Aorta (tissue), 5 donors: ENCODE data around the gene KDM5A. TPM values are rescaled to one million over a fixed set of nuclear protein-coding genes. Genes with fewer than 3 reads are reported as not detected.

Source experiments
- ATAC-seq: fragments of 200-7000 bp; cut with Tn5 transposase; one replicate; pipeline ENCODE4 v1.9.1; 2022; ENCODE audit warnings: moderate library complexity; ENCODE audit not compliant: low FRiP score
- DNase-seq, 2 donors: peaks; one replicate each; pipeline ENCODE4 v3.0.0-alpha.2; 2020
- H3K27ac ChIP-seq, 2 donors: one replicate each; pipeline ENCODE4 v1.5.1; 2013; ENCODE audit warnings: low read length in 2 of 2, mild to moderate bottlenecking in 2 of 2, moderate library complexity in 2 of 2, control low read depth in 1 of 2, inconsistent platforms in 1 of 2, low read depth in 1 of 2
- H3K27me3 ChIP-seq, 2 donors: one replicate each; pipeline ENCODE4 v1.6.1; 2013; ENCODE audit warnings: control low read depth in 1 of 2, low read length in 1 of 2, mild to moderate bottlenecking in 1 of 2, moderate library complexity in 1 of 2; ENCODE audit not compliant: insufficient read depth in 2 of 2, control insufficient read depth in 1 of 2
- H3K36me3 ChIP-seq, 2 donors: one replicate each; pipeline ENCODE4 v1.6.1; 2013; ENCODE audit warnings: control low read depth in 1 of 2, low read length in 1 of 2, mild to moderate bottlenecking in 1 of 2; ENCODE audit not compliant: insufficient read depth in 2 of 2, control insufficient read depth in 1 of 2
- H3K4me1 ChIP-seq, 2 donors: one replicate each; pipeline ENCODE4 v1.6.1; 2013; ENCODE audit warnings: low read length in 2 of 2, control low read depth in 1 of 2, mild to moderate bottlenecking in 1 of 2, moderate library complexity in 1 of 2; ENCODE audit not compliant: insufficient read depth in 2 of 2, control insufficient read depth in 1 of 2
- H3K4me3 ChIP-seq, 2 donors: one replicate each; pipeline ENCODE4 v1.5.1; 2013; ENCODE audit warnings: low read length in 2 of 2, control low read depth in 1 of 2, mild to moderate bottlenecking in 1 of 2
- H3K9me3 ChIP-seq: one replicate; pipeline ENCODE4 v1.6.1; 2013; ENCODE audit warnings: mild to moderate bottlenecking, low read length; ENCODE audit not compliant: control insufficient read depth
- WGBS, 2 donors: extraction: QIAGEN DNeasy Blood & Tissue Kit; methylation state at CpG; one replicate each; pipeline ENCODE4 v1.1.7; 2013; 5-methylcytosine and 5-hydroxymethylcytosine counted together
- intact Hi-C, 2 donors: fragments of 100-400 bp; cut with DNase I; formaldehyde crosslinking; loops; one replicate each; pipeline versions ENCODE4 v1.14.2 to v1.15.0; 2022
- polyA plus RNA-seq, 2 donors: library from polyadenylated mRNA; stranded (reverse); fragments of 200-250 nt; gene quantifications; one replicate each; pipeline ENCODE4 v1.2.3, GENCODE V29; 2013
- total RNA-seq, 2 donors: library from RNA; stranded (reverse); fragmentation: NEBNext Ultra II Directional; extraction: Animal tissue kit (Norgen Biotek cat#: 25700); gene quantifications; one replicate each; pipeline ENCODE4 v1.2.1, GENCODE V29; 2021
- donor health status: healthy with polysubstance abuse.
- donor health status: Bipolar disorder and iron deficiency.
- donor health status: DM: no; HTN: no; CAD: no.
- donor health status: DM: no; HTN: no; CAD: no.
- donor health status: DM: yes; HTN: yes; CAD: no.

Gene KDM5A
- total and polyA plus RNA-seq, 4 donors: 6.6 to 90.5 (median 36.9) TPM

DNA sequence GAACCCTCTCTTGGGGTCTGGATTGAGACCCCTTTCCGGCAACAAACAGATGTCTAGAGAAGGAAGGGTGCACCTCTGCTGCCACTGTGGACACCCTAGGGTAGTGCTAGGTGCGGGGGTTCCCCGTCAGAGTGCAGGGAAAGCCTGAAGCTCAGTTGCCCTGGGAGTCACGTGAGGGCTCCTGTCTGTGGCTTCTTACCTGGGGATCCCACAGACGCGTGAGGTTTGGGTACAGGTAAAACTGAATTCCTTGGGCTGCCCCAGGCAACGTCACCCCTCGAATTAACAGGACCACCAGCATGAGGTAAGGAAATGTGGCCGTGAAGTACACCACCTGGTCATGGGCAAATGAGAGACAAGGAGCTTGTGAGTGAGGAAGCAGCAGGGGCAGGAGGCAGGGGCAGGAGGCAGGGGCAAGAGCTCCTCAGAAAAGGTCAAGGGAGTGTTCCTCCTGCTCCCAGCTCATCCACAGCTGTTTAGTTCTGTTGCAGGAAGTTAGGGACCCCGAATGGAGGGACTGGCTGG, 154.2 kb downstream of the KDM5A start:
- Histone ChIP-seq H3K27me3 (no peaks in the 10 kb centered on the region), H3K9me3 (peaks cover 2% of the 10 kb centered on the region), H3K27ac (no peak overlapping the region), H3K4me1 (no peaks in the 10 kb centered on the region), H3K4me3 (no peak overlapping the region), H3K36me3 (no peaks in the 10 kb centered on the region)
- DNase-seq (no peak), ATAC-seq (no peak)
- intact Hi-C loops: no loop called here
- 95% methylated on average over 10 of the region's 10 CpGs for WGBS, 2 donors

DNA sequence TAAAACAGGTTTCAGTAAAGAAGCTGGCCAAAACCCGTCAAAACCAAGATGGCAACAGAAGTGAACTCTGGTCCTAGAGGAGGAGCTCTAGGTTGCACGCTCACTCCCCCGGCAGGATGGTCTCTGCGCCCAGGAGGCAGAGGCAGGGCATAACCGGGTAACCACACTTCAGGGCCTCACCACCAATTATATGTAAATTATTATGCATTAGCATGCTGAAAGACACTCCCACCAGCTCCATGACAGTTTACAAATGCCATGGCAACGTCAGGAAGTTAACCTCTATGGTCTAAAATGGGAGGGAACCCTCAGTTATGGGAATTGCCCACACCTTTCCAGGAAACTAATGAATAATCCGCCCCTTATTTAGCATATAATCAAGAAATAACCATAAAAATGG, 155.1 kb downstream of the KDM5A start:
- peaks cover 2% of the 10 kb centered on the region for H3K9me3 ChIP-seq
- intact Hi-C loops: no loop called here
- H3K27me3 ChIP-seq: no peaks in the 10 kb centered on the region
- no peak overlapping the region for H3K27ac ChIP-seq
- H3K4me3 ChIP-seq: no peak overlapping the region
- no peak for ATAC-seq
- no peak for DNase-seq
- 77 to 83% methylated on average over 7 of the region's 7 CpGs for WGBS, 2 donors
- no peaks in the 10 kb centered on the region for H3K4me1 ChIP-seq
- no peaks in the 10 kb centered on the region for H3K36me3 ChIP-seq

DNA sequence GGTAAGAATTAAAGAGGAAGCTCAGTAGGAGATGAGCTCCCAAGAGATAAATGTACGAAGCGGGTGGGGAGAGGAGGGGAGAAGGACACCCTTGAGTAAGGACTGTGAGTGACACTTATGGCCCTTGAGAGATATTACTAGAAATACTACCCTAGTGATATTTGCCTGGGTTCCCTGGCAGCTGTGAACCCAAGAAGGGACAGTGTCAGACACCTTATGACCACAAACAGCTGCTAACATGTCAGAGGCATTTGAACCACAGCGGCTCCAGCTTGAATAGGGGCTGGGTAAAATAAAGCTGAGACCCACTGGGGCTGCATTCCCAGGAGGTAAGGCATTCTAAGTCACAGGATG, 155.5 kb downstream of the KDM5A start:
- DNase-seq (no peak), ATAC-seq (no peak)
- H3K27me3 ChIP-seq: no peaks in the 10 kb centered on the region
- intact Hi-C loops: no loop called here
- H3K4me1 ChIP-seq: no peaks in the 10 kb centered on the region
- H3K9me3 ChIP-seq: peaks cover 2% of the 10 kb centered on the region
- H3K36me3 ChIP-seq: no peaks in the 10 kb centered on the region
- 83 to 85% methylated on average over 3 of the region's 3 CpGs for WGBS, 2 donors
- H3K4me3 ChIP-seq: no peak overlapping the region
- no peak overlapping the region for H3K27ac ChIP-seq

DNA sequence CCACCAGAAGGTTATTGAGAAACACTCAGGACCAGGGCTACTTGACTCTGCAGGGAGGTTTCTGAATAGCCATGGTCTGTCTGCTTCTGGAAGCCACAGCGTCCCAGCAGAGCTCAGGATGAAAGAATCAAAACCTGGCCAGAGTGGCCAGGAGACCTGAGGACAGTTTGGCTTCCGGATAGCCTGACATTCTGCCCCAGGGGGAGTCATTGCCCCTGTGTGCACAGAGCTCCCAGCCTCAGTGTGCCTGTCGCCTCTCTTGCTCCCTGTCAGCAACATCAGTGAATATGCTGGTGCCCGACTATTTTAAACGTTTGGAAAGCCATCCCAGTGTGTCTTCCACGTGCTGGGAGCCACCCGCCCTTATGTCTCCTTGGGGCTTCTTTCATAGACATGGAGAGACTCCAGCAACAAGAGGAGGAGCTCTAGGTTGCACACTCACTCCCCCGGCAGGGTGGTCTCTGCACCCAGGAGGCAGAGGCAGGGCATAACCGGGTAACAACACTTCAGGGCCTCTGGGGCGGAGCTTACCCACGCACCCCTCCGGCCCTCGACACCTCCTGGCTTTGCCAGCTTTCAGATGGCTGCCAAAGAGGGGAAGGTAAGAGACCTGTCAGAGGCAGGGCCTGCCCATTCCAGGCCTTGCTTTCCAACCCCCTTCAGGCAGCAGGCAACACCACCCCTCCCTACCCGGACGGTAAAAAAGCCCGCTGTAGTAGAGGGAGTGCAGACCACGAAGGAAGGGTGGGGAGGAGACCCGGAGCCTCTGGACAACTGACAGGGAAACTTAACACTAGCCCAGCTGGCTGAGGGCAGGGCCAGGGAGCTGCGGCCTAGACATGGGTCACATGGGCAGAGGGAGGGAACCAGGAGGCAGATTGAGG, 156.1 kb downstream of the KDM5A start:
- no peak for ATAC-seq
- Histone ChIP-seq H3K4me1 (no peaks in the 10 kb centered on the region), H3K27me3 (no peaks in the 10 kb centered on the region), H3K27ac (no peak overlapping the region), H3K9me3 (peaks cover 2% of the 10 kb centered on the region), H3K36me3 (no peaks in the 10 kb centered on the region), H3K4me3 (no peak overlapping the region)
- intact Hi-C loops: no loop called here
- peak in 1 of 2 donors; percentile 62 for DNase-seq
- WGBS, 2 donors: 41 to 43% methylated on average over 19 of the region's 19 CpGs

DNA sequence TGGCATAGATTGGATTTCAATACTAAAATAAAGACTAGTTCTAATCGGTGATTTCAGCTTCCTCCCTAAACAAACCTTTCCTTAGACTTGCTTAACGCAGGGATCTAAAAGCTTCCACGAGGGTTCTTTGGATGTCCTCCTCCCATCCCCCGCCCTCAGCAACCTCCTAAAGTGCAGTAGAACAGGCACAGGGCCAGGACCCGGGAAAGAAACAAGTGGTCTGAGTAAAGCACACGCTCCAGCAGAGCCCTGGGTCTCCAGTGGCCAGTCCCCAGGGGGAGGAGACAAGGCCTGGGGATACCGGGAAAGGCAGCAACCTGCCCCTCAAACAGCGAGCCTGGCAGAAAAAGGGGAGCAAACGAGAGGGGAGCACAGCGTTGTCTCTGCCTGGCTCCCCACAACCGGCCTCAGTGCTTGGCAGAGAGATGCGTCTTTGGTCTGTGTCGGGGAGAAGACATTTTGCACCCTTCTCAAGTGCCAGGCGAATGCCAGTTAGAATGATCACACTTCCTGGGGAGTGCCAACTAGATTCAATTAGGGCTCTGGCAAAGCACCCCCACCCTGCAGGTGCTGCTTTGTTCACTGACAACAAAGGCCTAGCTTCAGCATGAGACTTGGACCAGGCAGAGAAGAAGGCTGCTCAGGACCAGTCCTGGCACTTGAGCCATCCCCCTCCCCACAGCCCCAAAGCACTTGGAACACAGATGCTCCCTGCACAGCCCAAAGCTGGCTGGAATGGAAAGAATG, 158.0 kb downstream of the KDM5A start:
- 51 to 56% methylated on average over 14 of the region's 14 CpGs for WGBS, 2 donors
- DNase-seq (no peak), ATAC-seq (peak; percentile 17)
- intact Hi-C loops: no loop called here
- H3K4me1 ChIP-seq: no peaks in the 10 kb centered on the region
- no peaks in the 10 kb centered on the region for H3K36me3 ChIP-seq
- H3K27me3 ChIP-seq: no peaks in the 10 kb centered on the region
- no peaks in the 10 kb centered on the region for H3K9me3 ChIP-seq
- H3K27ac ChIP-seq: no peak overlapping the region
- H3K4me3 ChIP-seq: no peak overlapping the region

Other genes starting within 250 kb of the KDM5A start
- 1 to 10 TPM; 1.3 to 2.2 TPM for gene SLC6A12, start 175.2 kb downstream of the KDM5A start, total RNA-seq
- gene SLC6A12, start 175.2 kb downstream of the KDM5A start, polyA plus RNA-seq: under 1 TPM in 1 of 2 donors, not detected in 1; 0.38 TPM
- under 1 TPM in 1 of 2 donors, not detected in 1; 0.90 TPM for gene SLC6A13, start 126.5 kb downstream of the KDM5A start, total RNA-seq
- not detected for gene SLC6A13, start 126.5 kb downstream of the KDM5A start, polyA plus RNA-seq
- gene CCDC77, start 12.3 kb upstream of the KDM5A start, total RNA-seq: 1 to 10 TPM; 3.4 to 4.4 TPM
- 1 to 10 TPM; 6.2 to 9.9 TPM for gene CCDC77, start 12.3 kb upstream of the KDM5A start, polyA plus RNA-seq
- gene B4GALNT3, start 70.6 kb upstream of the KDM5A start, total RNA-seq: 10 to 100 TPM; 17.4 to 29.9 TPM
- 10 to 100 TPM; 10.3 to 20.3 TPM for gene B4GALNT3, start 70.6 kb upstream of the KDM5A start, polyA plus RNA-seq